ENCODE results near the gene TIMM13.

TIMM13 gene

GRCh38 chr19:2376784-2377519 is 50.4 kb downstream of the TIMM13 start:
- no peak for DNase-seq
